ENCODE measurements around the gene HCCS.

HCCS gene

DNA sequence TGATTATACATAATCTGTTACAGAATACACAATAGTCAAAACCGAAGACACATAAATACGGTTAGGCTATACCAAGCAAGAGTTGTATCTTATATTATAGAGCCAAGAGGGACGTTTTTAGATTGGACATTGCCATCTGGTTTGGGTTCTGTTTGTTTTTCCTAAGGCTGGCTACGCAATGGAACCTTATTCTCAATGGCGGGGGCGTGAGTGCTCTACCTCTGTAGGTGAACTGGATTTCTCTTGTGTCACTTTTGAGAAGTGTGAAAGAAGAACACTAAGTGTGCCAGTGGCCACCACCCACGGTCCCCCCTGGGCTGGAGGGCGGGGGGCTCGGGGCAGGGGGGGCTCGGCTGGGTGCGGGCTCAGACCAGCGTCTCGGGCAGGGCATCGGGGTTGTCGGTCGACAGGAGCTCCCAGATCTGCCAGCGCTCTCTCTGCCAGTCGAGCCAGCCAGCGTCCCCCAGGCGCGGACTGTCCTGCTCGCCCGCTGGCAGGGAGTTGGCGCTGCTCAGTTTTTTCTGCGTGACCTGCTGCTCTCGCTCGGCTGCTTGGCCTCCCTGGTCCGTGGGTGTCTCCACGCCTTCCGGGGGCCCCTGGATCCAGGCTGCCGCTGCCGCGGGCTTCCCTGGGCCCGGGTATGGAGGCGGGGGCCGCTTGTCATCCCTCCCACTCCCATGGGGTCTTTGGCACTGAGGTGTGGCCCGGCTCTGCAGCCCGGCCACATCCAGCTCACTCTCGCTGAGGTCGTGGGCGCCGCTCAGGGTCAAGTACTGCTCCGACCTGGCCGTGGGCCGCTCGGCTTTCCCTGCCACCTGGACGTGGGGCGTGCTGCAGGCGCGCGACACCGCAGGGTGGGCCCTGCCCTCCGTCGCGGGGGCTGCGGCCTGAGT is 27.6 kb downstream of the HCCS start:
- H3K9ac ChIP-seq (ENCODE audit: insufficient read length, low read depth), result no peak overlapping the region
- no peaks in the 10 kb centered on the region for H3K36me3 ChIP-seq (ENCODE audit: insufficient read depth, insufficient read length, low read length)
- H3K9me3 ChIP-seq (ENCODE audit: insufficient read depth, low read length), result no peaks in the 10 kb centered on the region
- TF ChIP-seq ZNF274 (IDR thresholded peaks at IDR 0.05; ENCODE audit: low read depth, low read length), result no peak
- H3K4me3 ChIP-seq (ENCODE audit: insufficient read length, low read depth), result no peak overlapping the region
- H3K4me1 ChIP-seq (ENCODE audit: insufficient read depth, insufficient read length), result peaks cover 2% of the 10 kb centered on the region
- H3K27me3 ChIP-seq (ENCODE audit: insufficient read depth, insufficient read length), result no peaks in the 10 kb centered on the region
- no peak for DNase-seq (ENCODE audit: low read depth, low spot score)

- Histone ChIP-seq H3K4me1 (ENCODE audit: insufficient read depth, insufficient read length) (peaks cover under 1% of the 10 kb centered on the region), H3K9me3 (ENCODE audit: insufficient read depth, low read length) (no peaks in the 10 kb centered on the region), H3K9ac (ENCODE audit: insufficient read length, low read depth) (no peak overlapping the region), H3K27me3 (ENCODE audit: insufficient read depth, insufficient read length) (no peaks in the 10 kb centered on the region), H3K4me3 (ENCODE audit: insufficient read length, low read depth) (no peak overlapping the region), H3K36me3 (ENCODE audit: insufficient read depth, insufficient read length, low read length) (no peaks in the 10 kb centered on the region)
- DNase-seq (ENCODE audit: low read depth, low spot score), result peak; percentile 67
- TF ChIP-seq ZNF274 (IDR thresholded peaks at IDR 0.05; ENCODE audit: low read depth, low read length) (no peak), YY1 (IDR thresholded peaks at IDR 0.05; ENCODE audit: insufficient read depth, insufficient read length) (no peak), SUZ12 (IDR thresholded peaks at IDR 0.05; ENCODE audit: extremely low read depth, insufficient read depth, insufficient read length) (no peak)
Observed at GRCh38 chrX:11143931-11144678, 33.0 kb downstream of the HCCS start.

DNA sequence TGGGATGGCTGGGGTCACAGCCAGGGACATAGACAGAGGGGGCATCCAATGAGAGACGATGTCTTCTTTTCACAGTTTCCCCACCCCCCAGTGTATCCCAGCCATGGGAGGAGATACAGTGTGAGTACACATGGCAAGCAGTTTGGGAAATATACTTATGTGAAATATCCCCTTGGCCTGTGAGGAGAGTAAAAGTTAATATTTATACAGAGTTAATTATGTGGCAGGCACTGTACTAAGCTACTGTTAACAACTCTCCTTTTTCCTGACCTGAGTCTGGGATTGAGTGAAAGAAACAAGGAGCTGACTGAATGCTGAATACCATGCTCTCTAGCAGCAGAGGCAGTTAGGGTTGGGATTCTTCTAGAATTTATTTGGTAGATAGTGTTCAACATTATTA is 35.3 kb downstream of the HCCS start:
- Histone ChIP-seq H3K36me3 (ENCODE audit: insufficient read depth, insufficient read length, low read length) (no peaks in the 10 kb centered on the region), H3K27me3 (ENCODE audit: insufficient read depth, insufficient read length) (no peaks in the 10 kb centered on the region), H3K9ac (ENCODE audit: insufficient read length, low read depth) (no peak overlapping the region), H3K4me3 (ENCODE audit: insufficient read length, low read depth) (no peak overlapping the region), H3K9me3 (ENCODE audit: insufficient read depth, low read length) (no peaks in the 10 kb centered on the region), H3K4me1 (ENCODE audit: insufficient read depth, insufficient read length) (peaks cover 2% of the 10 kb centered on the region)
- DNase-seq (ENCODE audit: low read depth, low spot score), result no peak
- TF ChIP-seq YY1 (IDR thresholded peaks at IDR 0.05; ENCODE audit: insufficient read depth, insufficient read length) (no peak), ZNF274 (IDR thresholded peaks at IDR 0.05; ENCODE audit: low read depth, low read length) (no peak), SUZ12 (IDR thresholded peaks at IDR 0.05; ENCODE audit: extremely low read depth, insufficient read depth, insufficient read length) (no peak)

- Histone ChIP-seq H3K9ac (ENCODE audit: insufficient read length, low read depth) (no peak overlapping the region), H3K9me3 (ENCODE audit: insufficient read depth, low read length) (no peaks in the 10 kb centered on the region), H3K4me1 (ENCODE audit: insufficient read depth, insufficient read length) (peaks cover 2% of the 10 kb centered on the region), H3K36me3 (ENCODE audit: insufficient read depth, insufficient read length, low read length) (no peaks in the 10 kb centered on the region), H3K4me3 (ENCODE audit: insufficient read length, low read depth) (no peak overlapping the region), H3K27me3 (ENCODE audit: insufficient read depth, insufficient read length) (no peaks in the 10 kb centered on the region)
- TF ChIP-seq ZNF274 (IDR thresholded peaks at IDR 0.05; ENCODE audit: low read depth, low read length), result no peak
- TF ChIP-seq YY1 (IDR thresholded peaks at IDR 0.05; ENCODE audit: insufficient read depth, insufficient read length), result no peak
- no peak for TF ChIP-seq SUZ12 (IDR thresholded peaks at IDR 0.05; ENCODE audit: extremely low read depth, insufficient read depth, insufficient read length)
- DNase-seq (ENCODE audit: low read depth, low spot score), result no peak
Observed at GRCh38 chrX:11148401-11148800, 37.3 kb downstream of the HCCS start.

DNA sequence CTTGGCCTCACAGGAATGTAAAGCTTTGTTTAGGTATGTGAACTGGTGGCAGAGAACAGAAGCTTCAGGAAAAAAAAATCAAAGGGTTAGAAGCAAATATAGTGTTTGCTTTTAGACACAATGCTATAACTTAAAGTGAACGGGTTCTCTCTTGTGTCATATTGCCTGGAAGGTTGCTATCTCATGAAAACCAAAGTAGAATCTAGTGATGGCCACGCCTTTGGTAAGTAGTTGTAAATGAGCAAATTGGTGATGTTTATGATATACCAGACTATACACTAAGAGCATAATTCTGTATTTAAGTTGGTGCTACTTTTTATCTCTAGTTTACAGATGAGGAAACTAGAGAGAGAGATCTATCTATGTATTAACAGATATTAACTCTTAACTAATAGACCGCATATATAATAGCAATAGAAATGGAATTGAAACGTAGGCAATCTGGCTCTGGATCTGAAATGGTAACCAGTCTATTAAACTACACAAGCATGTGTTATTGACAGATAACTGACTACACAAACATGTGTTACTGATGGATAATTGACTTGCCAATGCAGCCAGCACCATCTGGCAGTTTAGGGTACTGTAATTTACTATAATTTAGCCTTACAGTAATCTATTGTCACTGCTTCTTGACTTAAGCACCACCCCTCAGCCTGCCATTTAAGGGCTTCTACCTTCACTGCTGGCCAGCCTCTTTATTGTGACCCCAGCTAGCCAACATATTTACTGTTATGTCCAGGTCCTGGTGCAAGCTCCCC is 40.8 kb downstream of the HCCS start:
- H3K36me3 ChIP-seq (ENCODE audit: insufficient read depth, insufficient read length, low read length), result no peaks in the 10 kb centered on the region
- H3K4me3 ChIP-seq (ENCODE audit: insufficient read length, low read depth), result no peak overlapping the region
- H3K27me3 ChIP-seq (ENCODE audit: insufficient read depth, insufficient read length), result no peaks in the 10 kb centered on the region
- H3K4me1 ChIP-seq (ENCODE audit: insufficient read depth, insufficient read length), result peaks cover 2% of the 10 kb centered on the region
- no peaks in the 10 kb centered on the region for H3K9me3 ChIP-seq (ENCODE audit: insufficient read depth, low read length)
- DNase-seq (ENCODE audit: low read depth, low spot score), result no peak
- no peak overlapping the region for H3K9ac ChIP-seq (ENCODE audit: insufficient read length, low read depth)
- TF ChIP-seq SUZ12 (IDR thresholded peaks at IDR 0.05; ENCODE audit: extremely low read depth, insufficient read depth, insufficient read length) (no peak), ZNF274 (IDR thresholded peaks at IDR 0.05; ENCODE audit: low read depth, low read length) (no peak), YY1 (IDR thresholded peaks at IDR 0.05; ENCODE audit: insufficient read depth, insufficient read length) (no peak)

DNA sequence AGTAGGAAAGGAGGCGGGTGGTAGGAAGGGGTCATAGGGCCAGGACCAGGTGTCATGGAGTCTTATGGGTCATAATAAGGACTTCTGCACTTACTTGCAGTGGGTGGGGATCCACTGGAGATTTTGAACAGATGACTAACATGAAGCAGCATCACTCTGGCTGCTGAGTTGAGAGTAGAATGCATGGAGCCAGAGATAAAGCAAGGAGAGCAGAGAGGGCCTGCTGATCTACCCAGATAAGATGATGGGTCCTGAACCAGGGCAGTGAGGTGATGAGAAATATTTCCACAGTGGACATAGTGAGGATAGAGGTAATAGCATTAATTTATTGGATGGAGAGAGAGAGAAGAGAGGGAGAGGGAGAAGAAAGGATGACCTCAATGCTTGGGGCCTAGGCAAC is 48.0 kb downstream of the HCCS start:
- Histone ChIP-seq H3K4me3 (ENCODE audit: insufficient read length, low read depth) (no peak overlapping the region), H3K27me3 (ENCODE audit: insufficient read depth, insufficient read length) (no peaks in the 10 kb centered on the region), H3K36me3 (ENCODE audit: insufficient read depth, insufficient read length, low read length) (no peaks in the 10 kb centered on the region), H3K9ac (ENCODE audit: insufficient read length, low read depth) (no peak overlapping the region), H3K9me3 (ENCODE audit: insufficient read depth, low read length) (no peaks in the 10 kb centered on the region), H3K4me1 (ENCODE audit: insufficient read depth, insufficient read length) (no peaks in the 10 kb centered on the region)
- TF ChIP-seq SUZ12 (IDR thresholded peaks at IDR 0.05; ENCODE audit: extremely low read depth, insufficient read depth, insufficient read length), result no peak
- TF ChIP-seq ZNF274 (IDR thresholded peaks at IDR 0.05; ENCODE audit: low read depth, low read length), result no peak
- TF ChIP-seq YY1 (IDR thresholded peaks at IDR 0.05; ENCODE audit: insufficient read depth, insufficient read length), result no peak
- no peak for DNase-seq (ENCODE audit: low read depth, low spot score)

DNA sequence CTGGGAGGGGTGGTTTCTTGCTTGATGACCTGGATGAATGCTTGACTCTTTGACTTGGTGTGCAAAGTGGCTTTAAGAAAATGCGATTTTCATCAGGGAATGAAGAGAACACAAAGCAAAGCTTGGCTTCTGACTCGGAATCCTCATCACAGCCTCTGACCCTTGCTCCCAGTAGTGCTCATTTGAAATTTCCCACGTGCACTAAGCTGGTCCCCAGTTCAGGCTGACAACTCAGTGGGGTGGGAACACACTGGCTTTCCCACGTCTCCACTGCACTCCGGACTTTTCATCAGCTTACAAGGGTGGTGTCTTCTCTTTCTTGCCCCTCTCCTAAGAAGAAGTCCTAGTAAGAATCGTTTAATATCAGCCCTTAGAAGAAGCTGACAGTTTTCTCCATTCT is 53.3 kb downstream of the HCCS start:
- Histone ChIP-seq H3K9me3 (ENCODE audit: insufficient read depth, low read length) (no peaks in the 10 kb centered on the region), H3K36me3 (ENCODE audit: insufficient read depth, insufficient read length, low read length) (no peaks in the 10 kb centered on the region), H3K9ac (ENCODE audit: insufficient read length, low read depth) (no peak overlapping the region), H3K4me1 (ENCODE audit: insufficient read depth, insufficient read length) (no peaks in the 10 kb centered on the region), H3K4me3 (ENCODE audit: insufficient read length, low read depth) (no peak overlapping the region), H3K27me3 (ENCODE audit: insufficient read depth, insufficient read length) (no peaks in the 10 kb centered on the region)
- no peak for TF ChIP-seq YY1 (IDR thresholded peaks at IDR 0.05; ENCODE audit: insufficient read depth, insufficient read length)
- no peak for TF ChIP-seq ZNF274 (IDR thresholded peaks at IDR 0.05; ENCODE audit: low read depth, low read length)
- TF ChIP-seq SUZ12 (IDR thresholded peaks at IDR 0.05; ENCODE audit: extremely low read depth, insufficient read depth, insufficient read length), result no peak
- DNase-seq (ENCODE audit: low read depth, low spot score), result no peak

All from NT2/D1 (cell line).